Tibial nerve (tissue), 4 donors: ENCODE measurements around the gene NTRK1.

Experiments used
- CTCF ChIP-seq, 5 experiments: fragments of 200-600 bp in 3 of 5; fragments of 450-650 bp in 2 of 5; sonication (generic) in 3 of 5; IDR thresholded peaks; one replicate each; pipeline ENCODE4 v1.5.1; 2016 to 2019; ENCODE audit warnings: antibody characterized with exemption in 5 of 5, mild to moderate bottlenecking in 3 of 5, moderate library complexity in 2 of 5
- EP300 ChIP-seq, 2 donors: sonication (generic); formaldehyde crosslinking; IDR thresholded peaks; one replicate each; pipeline ENCODE4 v1.6.1; 2017; ENCODE audit warnings: antibody characterized with exemption in 2 of 2, mild to moderate bottlenecking in 1 of 2
- POLR2A ChIP-seq, 2 donors: fragments of 450-650 bp; IDR thresholded peaks; one replicate each; pipeline ENCODE4 v1.6.1; 2017; ENCODE audit warnings: antibody characterized with exemption in 2 of 2, mild to moderate bottlenecking in 2 of 2, moderate library complexity in 2 of 2

DNA sequence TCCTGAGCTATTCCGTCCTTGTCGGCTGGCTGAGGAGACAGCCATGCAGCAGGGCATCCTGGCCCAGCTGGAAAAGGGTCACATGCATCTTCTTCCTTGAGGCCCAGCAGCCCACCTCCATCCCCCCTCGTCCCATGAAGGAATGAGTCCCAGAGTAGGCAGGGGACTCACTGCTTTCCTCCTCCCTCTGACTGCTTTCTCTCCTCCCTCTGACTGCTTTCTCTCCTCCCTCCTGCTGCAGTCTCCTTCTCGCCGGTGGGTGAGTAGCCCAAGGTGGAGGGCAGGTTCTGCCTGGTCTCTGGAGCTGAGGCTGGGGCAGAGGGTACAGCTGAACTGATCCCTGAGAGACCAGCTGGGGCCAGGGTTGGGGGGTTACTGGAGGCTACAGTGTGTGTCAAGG is 13.5 kb downstream of the NTRK1 start:
- TF ChIP-seq CTCF (IDR thresholded peaks at IDR 0.05) (no peak), POLR2A (IDR thresholded peaks at IDR 0.05) (no peak), EP300 (IDR thresholded peaks at IDR 0.05) (no peak)
